SU-DHL-6 (cell line): ENCODE measurements around the gene FSHR.

ENCODE experiments used
- H2AFZ ChIP-seq: fragments of 200-600 bp; sonication (generic); 2 replicates; pipeline ENCODE4 v1.6.1; 2014; ENCODE audit warnings: low read depth, mild to moderate bottlenecking, moderate library complexity, mixed read lengths, antibody characterized with exemption, low read length; ENCODE audit not compliant: severe bottlenecking
- H3F3A ChIP-seq: fragments of 200-600 bp; shearing (Covaris generic); 2 replicates; pipeline ENCODE4 v1.6.0; 2016; ENCODE audit warnings: antibody characterized with exemption, mild to moderate bottlenecking; ENCODE audit not compliant: insufficient read depth
- H3K27ac ChIP-seq: fragments of 200-600 bp; sonication (generic); 2 replicates; pipeline ENCODE4 v1.5.1; 2016; ENCODE audit warnings: low read depth, mild to moderate bottlenecking, low read length, moderate library complexity, mixed read lengths
- H3K27me3 ChIP-seq: fragments of 200-600 bp; sonication (generic), shearing (Covaris generic); 2 replicates; pipeline ENCODE4 v1.6.0; 2014; ENCODE audit warnings: mild to moderate bottlenecking, low read length
- H3K36me3 ChIP-seq: fragments of 200-600 bp; sonication (generic); 2 replicates; pipeline ENCODE4 v1.6.1; 2014; ENCODE audit warnings: mild to moderate bottlenecking, low read length, mixed read lengths
- H3K4me2 ChIP-seq: fragments of 300-600, 200-600 bp; shearing (Covaris generic), sonication (generic); 2 replicates; pipeline ENCODE4 v1.6.0; 2014; ENCODE audit warnings: low read length, low read depth, mild to moderate bottlenecking; ENCODE audit not compliant: poor library complexity, severe bottlenecking
- H3K4me3 ChIP-seq: fragments of 200-600 bp; sonication (generic); 2 replicates; pipeline ENCODE4 v1.5.1; 2014; ENCODE audit warnings: antibody characterized with exemption, low read length, mild to moderate bottlenecking, mixed read lengths; ENCODE audit not compliant: insufficient read depth, poor library complexity, severe bottlenecking
- H3K79me2 ChIP-seq: fragments of 200-600 bp; sonication (generic); 2 replicates; pipeline ENCODE4 v1.6.1; 2014; ENCODE audit warnings: mild to moderate bottlenecking, low read length, moderate library complexity; ENCODE audit not compliant: insufficient read depth
- H3K9ac ChIP-seq: fragments of 200-600 bp; sonication (generic); 2 replicates; pipeline ENCODE4 v1.7.0; 2014; ENCODE audit warnings: mild to moderate bottlenecking, low read length
- H3K9me2 ChIP-seq: fragments of 200-600 bp; sonication (generic); replicated peaks from 2 replicates; pipeline ENCODE4 v1.6.1; 2014; ENCODE audit warnings: low read length; ENCODE audit not compliant: insufficient read depth
- H3K9me3 ChIP-seq: fragments of 200-600 bp; sonication (generic); 2 replicates; pipeline ENCODE4 v1.6.1; 2014; ENCODE audit warnings: low read length, mixed read lengths; ENCODE audit not compliant: insufficient read depth
- H4K20me1 ChIP-seq: fragments of 200-600 bp; sonication (generic); 2 replicates; pipeline ENCODE4 v1.6.1; 2014; ENCODE audit warnings: low read depth, mild to moderate bottlenecking, antibody characterized with exemption, low read length, moderate library complexity, mixed read lengths
- CTCF ChIP-seq: fragments of 200-600 bp; sonication (generic); IDR thresholded peaks from one replicate; pipeline ENCODE4 v1.5.1; 2017; ENCODE audit warnings: antibody characterized with exemption, mild to moderate bottlenecking, low read length, moderate library complexity; ENCODE audit not compliant: insufficient read depth, poor library complexity, severe bottlenecking
- EZH2phosphoT487 ChIP-seq: fragments of 200-600 bp; sonication (generic), shearing (Covaris generic); conservative IDR thresholded peaks from 2 replicates; pipeline ENCODE4 v1.6.1; 2018; ENCODE audit warnings: mild to moderate bottlenecking, antibody characterized with exemption, low read length, moderate library complexity, mixed read lengths

The FSHR gene

DNA sequence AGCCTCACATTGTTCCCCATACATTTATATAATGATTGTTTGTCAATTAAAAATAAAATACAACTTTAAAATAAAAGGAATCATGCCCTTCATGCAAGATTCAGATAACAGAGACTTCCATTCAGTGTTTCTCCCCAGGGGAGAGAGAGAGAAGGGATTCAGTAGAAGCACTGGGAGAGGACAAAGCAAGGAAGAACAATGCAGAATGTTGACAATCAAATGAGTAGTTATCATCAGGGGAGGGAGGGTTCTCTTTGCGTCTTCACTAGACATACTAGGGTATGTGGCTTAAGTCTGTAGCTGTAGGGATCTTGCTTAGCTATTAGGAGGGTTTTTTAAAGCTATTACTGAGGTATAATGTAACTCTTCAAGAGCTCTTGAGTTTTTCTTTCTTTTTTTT is 30.7 kb downstream of the FSHR start:
- Histone ChIP-seq H3K27ac (no peak overlapping the region), H3K27me3 (no peaks in the 10 kb centered on the region), H3K4me3 (no peak overlapping the region), H2AFZ (no peak overlapping the region), H3K79me2 (no peaks in the 10 kb centered on the region), H3K36me3 (no peaks in the 10 kb centered on the region), H4K20me1 (no peaks in the 10 kb centered on the region), H3F3A (no peaks in the 10 kb centered on the region), H3K9me2 (no peaks in the 10 kb centered on the region), H3K9ac (no peak overlapping the region), H3K9me3 (peaks cover 4% of the 10 kb centered on the region; the same call in 1 of the 2 replicates), H3K4me2 (no peak overlapping the region)
- no peak for TF ChIP-seq CTCF
- TF ChIP-seq EZH2phosphoT487, result no peak

- Histone ChIP-seq H2AFZ (no peak overlapping the region), H3K27ac (no peak overlapping the region), H3K4me3 (no peak overlapping the region), H3K27me3 (no peaks in the 10 kb centered on the region), H4K20me1 (no peaks in the 10 kb centered on the region), H3K9me3 (peaks cover 4% of the 10 kb centered on the region; the same call in 1 of the 2 replicates), H3K79me2 (no peaks in the 10 kb centered on the region), H3K9me2 (no peaks in the 10 kb centered on the region), H3K9ac (no peak overlapping the region), H3F3A (no peaks in the 10 kb centered on the region), H3K36me3 (no peaks in the 10 kb centered on the region), H3K4me2 (no peak overlapping the region)
- no peak for TF ChIP-seq EZH2phosphoT487
- TF ChIP-seq CTCF, result no peak
Measured at GRCh38 chr2:49122107-49122506, 32.2 kb downstream of the FSHR start.

- TF ChIP-seq CTCF (no peak), EZH2phosphoT487 (no peak)
- Histone ChIP-seq H3K4me2 (no peak overlapping the region), H3K36me3 (no peaks in the 10 kb centered on the region), H2AFZ (no peak overlapping the region), H3K9me2 (no peaks in the 10 kb centered on the region), H3K4me3 (no peak overlapping the region), H3K9me3 (no peaks in the 10 kb centered on the region), H3K27me3 (no peaks in the 10 kb centered on the region), H3K79me2 (no peaks in the 10 kb centered on the region), H3K9ac (no peak overlapping the region), H3F3A (no peaks in the 10 kb centered on the region), H4K20me1 (no peaks in the 10 kb centered on the region), H3K27ac (no peak overlapping the region)
Measured at GRCh38 chr2:49113046-49113445, 41.3 kb downstream of the FSHR start.

DNA sequence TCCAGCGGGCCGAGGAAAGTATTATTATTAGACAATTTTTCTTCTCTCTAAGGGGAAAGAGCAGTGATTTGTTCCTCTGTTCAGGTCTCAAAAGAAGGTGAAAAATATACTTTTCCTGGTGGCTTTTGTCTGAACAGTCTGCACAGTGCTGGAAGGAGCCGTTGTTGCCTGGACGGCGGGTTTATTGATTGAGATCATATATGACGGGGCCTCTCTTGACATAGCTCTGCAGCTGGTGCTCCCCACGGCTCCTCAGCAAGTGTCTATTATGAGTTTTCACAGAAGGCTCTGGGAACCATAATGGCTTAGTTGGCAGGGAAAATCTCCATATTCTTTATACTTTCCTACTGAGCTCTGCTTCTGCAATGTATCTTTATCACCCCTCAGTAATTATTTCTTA is 42.9 kb downstream of the FSHR start:
- H3K79me2 ChIP-seq, result no peaks in the 10 kb centered on the region
- no peak overlapping the region for H3K4me3 ChIP-seq
- H3K9ac ChIP-seq, result no peak overlapping the region
- no peaks in the 10 kb centered on the region for H3K27me3 ChIP-seq
- H3K9me3 ChIP-seq, result no peaks in the 10 kb centered on the region
- H3K27ac ChIP-seq, result no peak overlapping the region
- no peaks in the 10 kb centered on the region for H3F3A ChIP-seq
- no peaks in the 10 kb centered on the region for H3K36me3 ChIP-seq
- H3K4me2 ChIP-seq, result no peak overlapping the region
- H2AFZ ChIP-seq, result no peak overlapping the region
- H3K9me2 ChIP-seq, result no peaks in the 10 kb centered on the region
- TF ChIP-seq EZH2phosphoT487 (no peak), CTCF (no peak)
- H4K20me1 ChIP-seq, result no peaks in the 10 kb centered on the region
